Activated gamma-delta T cell treated with anti-CD3 and anti-CD28 coated beads, Interleukin-2, amount 50 U/mL, for 16 hours (primary cell): Measurements from ENCODE around the gene SLC7A1.

ENCODE experiments used
- DNase-seq: peaks from one replicate; pipeline ENCODE4 v3.0.0-alpha.2; 2020; ENCODE audit warnings: low read depth

SLC7A1 gene

DNA sequence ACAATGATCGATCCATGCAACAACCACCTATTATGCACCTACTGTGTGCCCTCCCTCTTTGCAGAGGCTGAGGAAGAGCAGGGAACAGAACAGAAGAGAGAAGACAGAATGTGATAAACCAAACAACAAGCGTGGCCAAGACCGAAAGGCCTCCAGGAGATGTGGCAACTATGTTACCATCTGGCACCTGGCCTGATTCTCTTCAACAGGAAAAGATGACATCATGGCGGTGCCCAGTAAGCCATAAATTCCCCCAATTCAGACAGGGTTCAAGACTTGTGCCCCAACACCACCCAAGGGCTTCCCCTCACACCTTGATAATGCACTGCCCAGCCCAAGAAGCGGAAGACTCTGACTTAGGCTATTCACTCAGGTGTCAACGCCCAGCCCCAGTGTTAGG lies 44.3 kb downstream of the SLC7A1 start:
- no peak for DNase-seq

GRCh38 chr13:29550430-29550988 lies 45.0 kb downstream of the SLC7A1 start:
- no peak for DNase-seq

- DNase-seq = no peak
These were observed 46.8 kb downstream of the SLC7A1 start for GRCh38 chr13:29548722-29549121.

DNA sequence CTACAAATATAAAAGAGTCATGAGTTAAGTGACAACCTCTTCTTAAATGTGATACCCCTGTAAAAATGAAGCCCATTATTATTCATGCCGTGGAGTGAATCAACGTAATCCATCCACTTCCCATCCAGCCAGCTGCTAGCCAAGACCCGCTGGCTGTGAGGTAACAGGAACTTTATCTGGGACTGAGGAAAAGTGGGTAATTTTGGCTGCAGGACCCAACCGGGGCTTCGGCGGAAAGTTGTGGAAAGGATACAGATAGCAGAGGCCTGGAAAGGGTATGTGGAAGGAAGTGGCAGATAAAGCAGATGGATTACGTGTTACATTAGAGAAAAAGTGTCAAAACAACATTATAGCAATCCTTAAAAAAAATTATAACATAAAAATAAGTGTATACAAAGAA lies 48.3 kb downstream of the SLC7A1 start:
- DNase-seq = no peak

- DNase-seq = no peak
These were observed 48.8 kb downstream of the SLC7A1 start for GRCh38 chr13:29546662-29547061.

DNA sequence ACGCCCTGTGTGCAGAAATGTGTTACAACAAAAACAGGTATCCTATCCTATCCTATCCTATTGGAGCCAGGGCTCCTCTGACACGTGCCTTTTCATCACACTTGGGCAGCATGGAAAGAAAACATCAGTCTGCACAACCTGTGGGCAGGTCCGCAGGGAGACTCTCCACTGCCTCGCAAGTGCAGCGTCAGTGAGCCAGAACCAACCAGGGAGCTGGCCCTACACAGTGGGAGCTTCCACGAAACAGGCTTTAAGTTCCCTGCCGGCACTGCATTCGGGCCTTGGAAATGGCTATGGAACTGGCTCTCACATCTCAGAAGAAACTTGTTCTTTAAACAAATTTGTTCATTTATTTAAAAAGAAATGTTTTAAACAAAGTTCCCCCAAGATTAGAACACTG lies 49.5 kb downstream of the SLC7A1 start:
- no peak for DNase-seq

DNA sequence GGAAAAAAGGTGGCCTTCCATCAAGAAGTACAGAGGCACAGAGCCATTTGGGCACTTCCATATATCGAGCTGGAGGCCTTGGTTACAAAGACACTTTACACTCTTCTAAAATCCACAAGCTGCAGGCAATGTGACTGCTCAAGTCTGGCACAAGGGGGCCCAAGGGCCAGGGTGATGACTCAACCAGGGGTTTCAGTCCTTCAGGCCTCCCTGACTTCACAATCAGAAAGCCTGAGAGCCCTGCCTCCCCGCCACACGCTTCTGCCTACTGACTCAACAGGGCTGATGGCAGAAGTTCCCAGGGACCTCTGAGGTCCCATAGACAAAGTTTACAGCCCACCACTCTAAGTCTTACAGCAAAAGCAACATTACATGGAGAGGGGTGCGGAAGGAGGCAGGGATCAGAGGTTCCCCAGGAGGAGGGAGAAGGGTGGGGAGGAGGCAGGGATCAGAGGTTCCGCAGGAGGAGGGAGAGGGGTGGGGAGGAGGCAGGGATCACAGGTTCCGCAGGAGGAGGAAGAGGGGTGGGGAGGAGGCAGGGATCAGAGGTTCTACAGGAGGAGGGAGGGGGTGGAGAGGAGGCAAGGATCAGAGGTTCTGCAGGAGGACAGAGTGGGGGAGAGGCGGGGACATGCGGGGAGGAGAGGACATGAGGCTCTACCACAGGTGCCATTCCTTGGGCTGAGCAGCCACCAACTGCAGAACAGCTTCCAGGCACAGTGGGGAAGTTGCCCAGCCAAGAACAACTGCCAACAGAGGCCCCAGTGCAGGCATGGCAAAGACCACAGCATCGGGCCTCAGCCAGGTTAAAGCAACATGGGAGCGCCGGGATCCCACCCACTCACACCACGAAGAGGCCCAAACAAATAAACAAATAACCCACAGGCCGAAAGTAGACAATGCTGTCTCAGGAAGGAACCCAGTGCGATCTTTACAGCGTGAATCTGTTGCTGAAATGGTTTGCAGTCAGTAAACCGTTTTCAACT lies 52.0 kb downstream of the SLC7A1 start:
- no peak for DNase-seq

DNA sequence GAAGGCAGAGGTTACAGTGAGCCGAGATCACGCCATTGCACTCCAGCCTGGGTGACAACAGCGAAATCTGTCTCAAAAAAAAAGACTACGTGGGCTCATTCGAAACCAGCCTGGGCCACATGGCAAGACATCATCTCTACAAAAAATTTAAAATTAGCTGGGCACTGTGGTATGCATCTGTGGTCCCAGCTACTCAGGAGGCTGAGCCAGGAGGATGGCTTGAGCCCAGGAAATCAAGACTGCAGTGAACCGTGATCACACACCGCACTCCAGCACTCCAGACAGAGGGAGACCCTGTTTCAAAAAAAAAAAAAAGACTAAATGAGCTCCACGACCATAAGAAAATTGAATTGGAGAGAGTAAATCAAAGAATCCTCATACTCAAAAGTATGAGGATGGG lies 53.1 kb downstream of the SLC7A1 start:
- no peak for DNase-seq

- no peak for DNase-seq
These were observed 54.1 kb downstream of the SLC7A1 start for GRCh38 chr13:29541400-29541799.

- DNase-seq = no peak
These were observed 54.7 kb downstream of the SLC7A1 start for GRCh38 chr13:29540799-29541198.

- no peak for DNase-seq
These were observed 55.2 kb downstream of the SLC7A1 start for GRCh38 chr13:29540334-29540733.

DNA sequence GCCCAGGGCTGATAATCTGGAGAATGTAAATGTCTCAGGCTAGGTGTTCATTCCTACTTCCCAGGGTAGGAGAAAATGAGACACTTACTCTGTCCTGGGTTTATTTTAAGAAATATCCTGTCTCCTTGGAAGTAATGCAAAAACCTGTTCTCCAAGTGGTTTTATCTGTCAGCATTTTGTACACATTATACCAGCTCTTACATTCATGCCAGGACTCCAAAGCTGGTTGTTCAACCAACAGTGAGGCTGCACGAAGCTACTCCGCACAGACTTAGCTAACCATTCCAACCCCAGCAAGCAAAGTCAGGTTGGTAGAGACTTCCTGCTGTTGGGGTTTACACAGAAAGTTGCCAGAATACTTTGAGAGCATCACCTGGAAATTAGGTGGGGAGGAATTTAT lies 55.6 kb downstream of the SLC7A1 start:
- no peak for DNase-seq

DNA sequence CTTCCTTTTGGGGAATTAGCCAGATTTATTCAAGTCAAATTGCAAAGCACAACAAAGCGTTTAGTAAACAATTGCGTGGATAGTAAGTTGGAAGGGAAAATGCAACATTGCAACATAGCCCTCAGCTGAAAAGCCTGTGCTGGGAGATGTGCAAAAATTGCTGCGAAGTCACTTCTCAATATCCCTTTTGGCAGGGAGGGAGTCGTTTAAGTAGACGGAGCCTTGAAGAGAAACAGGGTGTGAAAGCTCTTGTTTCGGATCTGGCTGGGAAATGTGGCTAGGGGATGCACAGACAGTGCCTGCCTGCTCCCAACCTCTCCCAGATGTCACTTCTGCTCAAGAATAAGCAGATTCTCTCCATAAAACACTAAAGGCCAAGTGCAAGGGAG lies 56.8 kb downstream of the SLC7A1 start:
- no peak for DNase-seq

DNA sequence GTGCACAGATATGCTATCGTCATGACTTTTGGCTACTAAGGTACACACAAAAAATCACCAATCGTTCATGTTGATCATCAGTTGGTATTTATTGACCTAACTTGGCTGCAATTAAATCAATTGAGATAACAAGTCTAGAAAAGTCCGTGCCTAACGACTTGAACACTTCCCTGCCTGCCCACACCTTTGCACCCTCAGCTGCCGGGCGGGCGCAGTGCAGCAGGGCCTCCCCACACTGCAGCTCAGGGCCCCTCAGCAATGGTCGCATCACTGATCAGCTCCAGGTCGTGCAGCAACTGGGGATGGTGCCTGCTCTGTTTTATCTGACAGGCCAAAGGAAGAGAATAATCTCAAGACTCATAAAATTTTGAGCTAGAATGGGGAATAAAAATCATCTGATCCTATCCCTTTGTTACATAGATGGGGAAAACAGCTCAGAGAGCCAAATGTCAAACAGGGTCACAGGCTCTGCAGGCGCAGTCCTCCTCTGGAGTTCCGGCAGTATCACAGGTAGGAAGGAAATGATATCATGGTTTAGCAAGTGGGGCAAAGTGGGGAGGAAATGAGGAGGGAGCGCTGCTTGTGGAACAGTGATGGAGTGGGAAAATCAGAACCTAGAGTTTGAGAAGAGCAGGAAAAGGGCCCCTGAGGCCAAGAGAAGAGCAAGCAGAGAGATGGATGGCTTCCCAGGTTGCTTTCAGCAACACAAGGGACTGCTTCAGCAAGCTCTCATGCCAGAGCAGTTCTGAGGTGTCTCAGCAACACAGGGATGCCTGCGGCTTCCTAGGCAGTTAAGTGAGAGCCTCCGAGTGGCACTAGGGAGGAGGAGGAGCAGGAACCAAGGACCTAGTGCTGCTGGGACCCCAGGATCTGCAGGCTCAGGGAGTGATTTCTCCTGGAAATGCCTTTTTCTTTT lies 57.5 kb downstream of the SLC7A1 start:
- DNase-seq = no peak

DNA sequence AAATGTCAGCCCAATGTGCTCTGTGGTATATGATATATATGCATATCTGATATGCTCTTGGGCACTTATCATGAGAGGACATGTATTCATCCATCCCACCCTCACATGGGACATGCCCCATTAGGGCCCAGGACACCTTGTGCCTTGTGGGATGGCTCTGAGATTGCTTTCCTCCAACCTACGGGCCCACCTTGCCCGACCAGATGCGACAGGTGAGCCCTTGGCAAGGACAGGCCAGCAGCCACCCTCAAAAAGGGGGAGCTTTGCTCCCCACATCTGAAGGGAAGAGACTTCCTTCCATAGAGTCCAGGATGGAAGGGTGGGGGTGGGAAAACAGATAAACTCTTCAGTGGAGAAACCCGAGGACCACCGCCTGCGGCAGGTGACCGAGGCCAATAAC lies 58.6 kb downstream of the SLC7A1 start:
- no peak for DNase-seq

GRCh38 chr13:29535663-29536655 lies 59.5 kb downstream of the SLC7A1 start:
- DNase-seq = no peak

GRCh38 chr13:29534083-29534482 lies 61.4 kb downstream of the SLC7A1 start:
- DNase-seq = no peak

DNA sequence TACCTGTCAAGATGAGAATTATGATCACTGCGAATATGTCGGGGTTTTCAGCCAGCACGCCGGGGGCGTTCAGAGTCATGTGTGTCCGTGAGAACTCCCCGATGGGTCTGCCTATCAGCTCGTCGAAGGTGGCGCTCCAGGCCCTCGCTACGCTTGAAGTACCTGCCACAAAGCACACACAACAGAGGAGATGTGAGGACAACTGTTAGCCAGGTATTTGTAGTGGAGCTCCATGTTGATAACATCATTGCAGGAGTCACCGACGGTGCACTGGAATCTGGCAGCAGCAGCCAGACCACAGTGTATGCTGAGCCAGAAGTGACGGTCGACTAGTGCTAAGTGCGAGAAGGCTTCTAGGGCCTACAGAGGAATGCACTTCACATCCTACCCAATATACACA lies 62.7 kb downstream of the SLC7A1 start:
- no peak for DNase-seq

DNA sequence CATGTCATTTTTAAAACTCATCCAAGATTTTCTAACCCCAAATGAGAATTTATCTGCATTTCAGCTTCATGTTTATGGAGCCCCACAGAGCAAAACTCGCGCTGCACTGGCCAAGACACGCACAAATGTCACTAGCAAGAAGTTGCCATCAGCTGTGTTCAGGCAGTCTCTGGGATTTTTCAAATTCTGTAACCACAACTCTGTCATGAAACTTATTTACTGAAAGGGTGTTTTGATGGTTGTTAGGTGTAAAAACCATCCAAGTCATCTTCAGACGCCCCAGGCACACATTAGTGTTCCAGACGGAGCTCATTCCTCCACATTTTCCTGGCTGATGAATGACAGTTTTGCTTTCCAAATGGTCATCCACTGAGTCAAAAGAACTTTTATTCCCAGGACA lies 63.4 kb downstream of the SLC7A1 start:
- no peak for DNase-seq

DNA sequence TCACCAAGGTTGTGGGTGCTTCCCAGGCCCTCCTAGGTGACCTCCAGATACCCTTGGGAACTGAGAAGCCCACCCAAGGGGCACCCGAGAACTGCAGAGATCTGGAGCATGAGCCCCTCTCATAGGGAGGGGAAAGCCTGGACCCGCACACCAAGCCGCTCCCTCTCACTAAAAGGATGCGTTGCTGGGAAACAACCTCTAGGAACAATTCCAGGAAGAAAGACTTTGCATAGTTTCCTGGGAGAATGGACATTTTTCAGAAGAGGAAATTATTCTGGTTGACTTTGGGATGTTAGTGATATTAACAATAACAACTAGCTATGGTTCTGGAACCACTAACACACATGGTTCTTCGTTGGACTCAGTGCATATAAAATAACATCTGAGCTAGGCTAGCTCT lies 64.6 kb downstream of the SLC7A1 start:
- DNase-seq = no peak

- DNase-seq = no peak
These were observed 65.7 kb downstream of the SLC7A1 start for GRCh38 chr13:29529754-29530153.
